Astrocyte (in vitro differentiated cells and primary cell): ENCODE results near the gene SCN2A. TPM values are rescaled to one million over a fixed set of nuclear protein-coding genes. Genes with fewer than 3 reads are reported as not detected.

Experiments
- DNase-seq: peaks from one replicate; pipeline ENCODE4 v3.0.0-alpha.2; 2010; ENCODE audit warnings: low read depth
- FAIRE-seq: peaks from 2 replicates; lab custom pipeline; 2011; peaks lifted over from hg19 to GRCh38; lab: Jason Lieb, UNC
- H2AFZ ChIP-seq: 2 replicates; pipeline ENCODE4 v1.6.0; 2012; ENCODE audit warnings: low read depth, low read length, inconsistent platforms
- H3K27ac ChIP-seq: 2 replicates; pipeline ENCODE4 v1.5.1; 2011; ENCODE audit warnings: low read depth, low read length, inconsistent platforms
- H3K27me3 ChIP-seq: 2 replicates; pipeline ENCODE4 v1.6.0; 2011; ENCODE audit warnings: low read length, inconsistent platforms; ENCODE audit not compliant: insufficient read depth
- H3K36me3 ChIP-seq: 2 replicates; pipeline ENCODE4 v1.5.1; 2011; ENCODE audit warnings: low read length, inconsistent platforms; ENCODE audit not compliant: insufficient read depth
- H3K4me1 ChIP-seq: 2 replicates; pipeline ENCODE4 v1.5.1; 2011; ENCODE audit warnings: low read length, inconsistent platforms; ENCODE audit not compliant: insufficient read depth
- H3K4me2 ChIP-seq: 2 replicates; pipeline ENCODE4 v1.6.0; 2012; ENCODE audit warnings: low read length, inconsistent platforms
- H3K4me3 ChIP-seq: 2 replicates; pipeline ENCODE4 v1.5.1; 2011; ENCODE audit warnings: low read depth, mild to moderate bottlenecking, low read length, inconsistent platforms; ENCODE audit not compliant: insufficient read depth
- H3K79me2 ChIP-seq: 2 replicates; pipeline ENCODE4 v1.6.0; 2012; ENCODE audit warnings: mild to moderate bottlenecking, low read length, inconsistent platforms; ENCODE audit not compliant: insufficient read depth
- H3K9ac ChIP-seq: 2 replicates; pipeline ENCODE4 v1.6.0; 2012; ENCODE audit warnings: mild to moderate bottlenecking, low read length, inconsistent platforms
- H3K9me3 ChIP-seq: 2 replicates; pipeline ENCODE4 v1.5.1; 2012; ENCODE audit warnings: low read depth, mild to moderate bottlenecking, low read length, inconsistent platforms; ENCODE audit not compliant: insufficient read depth
- H4K20me1 ChIP-seq: 2 replicates; pipeline ENCODE4 v1.6.0; 2012; ENCODE audit warnings: low read length, inconsistent platforms; ENCODE audit not compliant: insufficient read depth
- H3K27ac Mint-ChIP-seq: one replicate; pipeline ENCODE4 v1.8.0; 2021; ENCODE audit warnings: mild to moderate bottlenecking, mixed read lengths; ENCODE audit not compliant: unreplicated experiment
- H3K27me3 Mint-ChIP-seq: one replicate; pipeline ENCODE4 v1.8.0; 2021; ENCODE audit warnings: low read depth, mixed read lengths; ENCODE audit not compliant: unreplicated experiment
- H3K36me3 Mint-ChIP-seq: one replicate; pipeline ENCODE4 v1.8.0; 2021; ENCODE audit warnings: low read depth, mixed read lengths; ENCODE audit not compliant: unreplicated experiment
- H3K4me1 Mint-ChIP-seq: one replicate; pipeline ENCODE4 v1.8.0; 2021; ENCODE audit warnings: low read depth, mixed read lengths; ENCODE audit not compliant: unreplicated experiment
- H3K4me3 Mint-ChIP-seq: one replicate; pipeline ENCODE4 v1.8.0; 2021; ENCODE audit warnings: mild to moderate bottlenecking, moderate library complexity, mixed read lengths; ENCODE audit not compliant: unreplicated experiment
- H3K9me3 Mint-ChIP-seq: one replicate; pipeline ENCODE4 v1.8.0; 2021; ENCODE audit warnings: mild to moderate bottlenecking, mixed read lengths; ENCODE audit not compliant: unreplicated experiment
- CTCF ChIP-seq: IDR thresholded peaks from 2 replicates; pipeline ENCODE4 v1.5.1; 2011; ENCODE audit warnings: low read depth, mild to moderate bottlenecking, inconsistent platforms, low read length, moderate library complexity; ENCODE audit not compliant: insufficient read depth
- EZH2 ChIP-seq: IDR thresholded peaks from 2 replicates; pipeline ENCODE4 v1.6.1; 2012; ENCODE audit warnings: mild to moderate bottlenecking, low read length, inconsistent platforms; ENCODE audit not compliant: insufficient read depth
- total RNA-seq: library from RNA; stranded (reverse); gene quantifications from 2 replicates; pipeline ENCODE4 v1.2.1, GENCODE V29; 2021

The SCN2A gene
- total RNA-seq, 1 donor from 2014 or later = 7.5 TPM

GRCh38 chr2:165348441-165348840 is 109.2 kb downstream of the SCN2A start:
- H3K9ac ChIP-seq = no peak overlapping the region
- no peak overlapping the region for H3K4me3 ChIP-seq
- FAIRE-seq = no peak
- H3K4me1 ChIP-seq = no peaks in the 10 kb centered on the region
- no peak overlapping the region for H3K4me3 Mint-ChIP-seq
- no peak overlapping the region for H2AFZ ChIP-seq
- H3K9me3 ChIP-seq = no peaks in the 10 kb centered on the region
- no peaks in the 10 kb centered on the region for H3K79me2 ChIP-seq
- no peaks in the 10 kb centered on the region for H3K27me3 Mint-ChIP-seq
- H3K4me2 ChIP-seq = no peak overlapping the region
- H3K27ac Mint-ChIP-seq = no peak overlapping the region
- H3K27ac ChIP-seq = no peak overlapping the region
- no peak for DNase-seq
- H3K36me3 ChIP-seq = no peaks in the 10 kb centered on the region
- peaks cover 7% of the 10 kb centered on the region for H3K36me3 Mint-ChIP-seq
- H3K4me1 Mint-ChIP-seq = no peaks in the 10 kb centered on the region
- no peak for TF ChIP-seq CTCF
- no peak for TF ChIP-seq EZH2
- no peaks in the 10 kb centered on the region for H3K27me3 ChIP-seq
- H3K9me3 Mint-ChIP-seq = peaks cover 2% of the 10 kb centered on the region
- no peaks in the 10 kb centered on the region for H4K20me1 ChIP-seq

- no peak overlapping the region for H3K27ac Mint-ChIP-seq
- no peaks in the 10 kb centered on the region for H3K27me3 ChIP-seq
- no peaks in the 10 kb centered on the region for H3K36me3 ChIP-seq
- H3K4me2 ChIP-seq = no peak overlapping the region
- no peak for TF ChIP-seq EZH2
- TF ChIP-seq CTCF = no peak
- no peaks in the 10 kb centered on the region for H3K27me3 Mint-ChIP-seq
- H3K27ac ChIP-seq = no peak overlapping the region
- H3K9me3 ChIP-seq = no peaks in the 10 kb centered on the region
- no peaks in the 10 kb centered on the region for H4K20me1 ChIP-seq
- no peak overlapping the region for H3K4me3 ChIP-seq
- H3K4me1 ChIP-seq = no peaks in the 10 kb centered on the region
- H3K79me2 ChIP-seq = no peaks in the 10 kb centered on the region
- no peak for FAIRE-seq
- no peak overlapping the region for H3K4me3 Mint-ChIP-seq
- DNase-seq = no peak
- peaks cover 7% of the 10 kb centered on the region for H3K36me3 Mint-ChIP-seq
- H3K9me3 Mint-ChIP-seq = peaks cover 2% of the 10 kb centered on the region
- H3K4me1 Mint-ChIP-seq = no peaks in the 10 kb centered on the region
- no peak overlapping the region for H3K9ac ChIP-seq
- no peak overlapping the region for H2AFZ ChIP-seq
These were observed 110.0 kb downstream of the SCN2A start for GRCh38 chr2:165349181-165349580.

- FAIRE-seq (no peak), DNase-seq (peak; percentile 85)
- Histone ChIP-seq H3K36me3 (no peaks in the 10 kb centered on the region), H4K20me1 (no peaks in the 10 kb centered on the region), H3K4me1 (peaks cover 8% of the 10 kb centered on the region), H3K4me3 (no peak overlapping the region), H3K27ac (no peak overlapping the region), H3K4me2 (no peak overlapping the region), H3K9me3 (no peaks in the 10 kb centered on the region), H3K79me2 (no peaks in the 10 kb centered on the region), H3K9ac (no peak overlapping the region), H2AFZ (no peak overlapping the region), H3K27me3 (no peaks in the 10 kb centered on the region)
- TF ChIP-seq EZH2 (no peak), CTCF (no peak)
- Mint-ChIP-seq H3K9me3 (no peaks in the 10 kb centered on the region), H3K27me3 (no peaks in the 10 kb centered on the region), H3K4me1 (peaks cover 6% of the 10 kb centered on the region), H3K36me3 (no peaks in the 10 kb centered on the region), H3K4me3 (no peak overlapping the region), H3K27ac (no peak overlapping the region)
These were observed 118.5 kb downstream of the SCN2A start for GRCh38 chr2:165357758-165358157.
